Stimulated activated CD4-positive, alpha-beta T cell treated with anti-CD3 and anti-CD28 coated beads, Interleukin-1b, Interleukin-23, amount 100 ng/mL, for 24 hours (primary cell): ENCODE measurements around the gene WNT3A.

Source experiments
- DNase-seq, 4 experiments: peaks; one replicate each; pipeline ENCODE4 v3.0.0-alpha.2; 2020; ENCODE audit warnings: low read depth in 4 of 4, low spot score in 1 of 4

The WNT3A gene

DNA sequence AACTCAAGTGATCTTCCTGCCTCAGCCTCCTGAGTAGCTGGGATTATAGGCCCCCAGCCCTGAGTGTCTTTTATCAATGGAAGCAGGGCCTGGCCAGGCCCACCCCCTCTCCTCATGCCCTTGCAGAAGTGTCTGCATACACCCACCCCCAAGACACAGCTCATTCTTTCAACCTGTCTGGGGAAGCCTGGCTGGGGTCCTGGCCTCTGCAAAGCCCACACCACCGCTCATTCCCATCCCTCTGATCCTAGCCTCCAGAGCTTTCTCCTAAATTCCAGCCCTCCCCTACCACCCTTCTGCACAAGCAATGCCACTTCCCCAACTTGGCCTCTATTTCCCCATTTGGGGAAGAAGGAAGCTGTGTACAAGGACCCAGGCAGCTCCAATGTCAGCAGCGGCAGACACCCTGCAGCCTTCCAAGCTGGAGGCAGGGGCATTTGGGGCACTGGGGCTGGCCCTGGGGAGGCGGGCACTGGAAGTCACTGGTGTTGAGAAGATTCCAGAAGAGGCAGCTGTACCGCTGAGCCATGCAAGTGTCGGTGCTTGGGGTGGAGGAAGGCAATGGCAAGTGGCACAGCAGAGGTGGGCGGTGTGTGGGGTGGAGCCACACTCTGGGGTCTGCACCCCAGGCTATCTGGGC lies 42.0 kb downstream of the WNT3A start:
- DNase-seq = no peak

- DNase-seq = no peak
Observed at GRCh38 chr1:228050571-228051231, 43.9 kb downstream of the WNT3A start.

DNA sequence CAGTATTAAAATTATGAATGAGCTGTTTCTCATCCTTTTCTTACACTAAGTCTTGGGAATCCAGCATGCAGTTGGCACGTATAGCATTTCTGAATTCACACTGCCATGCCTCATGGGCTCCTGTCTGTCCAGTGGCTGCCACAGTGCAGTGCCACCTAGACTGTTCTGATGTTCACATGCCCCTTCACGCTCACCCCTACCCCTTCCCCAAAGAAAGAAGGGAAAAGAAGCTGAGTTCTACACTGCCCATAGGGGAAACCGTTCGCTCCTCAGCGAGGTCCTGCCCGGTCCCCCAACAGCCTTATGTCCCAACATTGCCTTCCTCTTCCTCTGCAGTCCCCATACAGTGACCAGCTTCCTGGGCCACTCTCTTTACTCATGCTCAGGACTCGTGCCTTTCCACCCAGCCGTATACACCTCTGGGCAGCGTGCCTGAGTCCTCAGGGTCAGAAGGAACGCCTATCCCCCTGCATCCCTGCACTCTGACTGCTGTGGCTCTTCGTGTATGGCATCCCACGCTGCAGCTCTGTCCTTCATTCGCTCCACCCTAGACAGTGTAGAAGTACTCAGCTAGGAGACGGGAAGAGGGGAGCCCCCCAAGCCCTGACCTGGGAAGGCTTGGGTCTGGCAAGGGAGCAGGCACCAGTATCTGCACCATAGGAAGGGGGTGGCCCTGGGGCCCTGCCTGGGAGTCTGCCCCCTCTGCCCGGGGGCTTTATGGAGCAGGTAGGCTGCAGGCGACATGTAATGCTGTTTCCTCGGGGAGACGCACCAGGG lies 51.6 kb downstream of the WNT3A start:
- no peak for DNase-seq

GRCh38 chr1:228058949-228059633 lies 52.3 kb downstream of the WNT3A start:
- no peak for DNase-seq

GRCh38 chr1:228059634-228060457 lies 53.0 kb downstream of the WNT3A start:
- DNase-seq = peak in 2 of 4 experiments; percentile 37 to 70

DNA sequence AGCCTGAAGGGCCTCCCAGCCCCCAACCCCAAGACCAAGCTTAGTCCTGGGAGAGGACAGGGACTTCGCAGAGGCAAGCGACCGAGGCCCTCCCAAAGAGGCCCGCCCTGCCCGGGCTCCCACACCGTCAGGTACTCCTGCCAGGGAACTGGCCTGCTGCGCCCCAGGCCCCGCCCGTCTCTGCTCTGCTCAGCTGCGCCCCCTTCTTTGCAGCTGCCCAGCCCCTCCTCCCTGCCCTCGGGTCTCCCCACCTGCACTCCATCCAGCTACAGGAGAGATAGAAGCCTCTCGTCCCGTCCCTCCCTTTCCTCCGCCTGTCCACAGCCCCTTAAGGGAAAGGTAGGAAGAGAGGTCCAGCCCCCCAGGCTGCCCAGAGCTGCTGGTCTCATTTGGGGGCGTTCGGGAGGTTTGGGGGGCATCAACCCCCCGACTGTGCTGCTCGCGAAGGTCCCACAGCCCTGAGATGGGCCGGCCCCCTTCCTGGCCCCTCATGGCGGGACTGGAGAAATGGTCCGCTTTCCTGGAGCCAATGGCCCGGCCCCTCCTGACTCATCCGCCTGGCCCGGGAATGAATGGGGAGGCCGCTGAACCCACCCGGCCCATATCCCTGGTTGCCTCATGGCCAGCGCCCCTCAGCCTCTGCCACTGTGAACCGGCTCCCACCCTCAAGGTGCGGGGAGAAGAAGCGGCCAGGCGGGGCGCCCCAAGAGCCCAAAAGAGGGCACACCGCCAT lies 53.8 kb downstream of the WNT3A start:
- no peak for DNase-seq

DNA sequence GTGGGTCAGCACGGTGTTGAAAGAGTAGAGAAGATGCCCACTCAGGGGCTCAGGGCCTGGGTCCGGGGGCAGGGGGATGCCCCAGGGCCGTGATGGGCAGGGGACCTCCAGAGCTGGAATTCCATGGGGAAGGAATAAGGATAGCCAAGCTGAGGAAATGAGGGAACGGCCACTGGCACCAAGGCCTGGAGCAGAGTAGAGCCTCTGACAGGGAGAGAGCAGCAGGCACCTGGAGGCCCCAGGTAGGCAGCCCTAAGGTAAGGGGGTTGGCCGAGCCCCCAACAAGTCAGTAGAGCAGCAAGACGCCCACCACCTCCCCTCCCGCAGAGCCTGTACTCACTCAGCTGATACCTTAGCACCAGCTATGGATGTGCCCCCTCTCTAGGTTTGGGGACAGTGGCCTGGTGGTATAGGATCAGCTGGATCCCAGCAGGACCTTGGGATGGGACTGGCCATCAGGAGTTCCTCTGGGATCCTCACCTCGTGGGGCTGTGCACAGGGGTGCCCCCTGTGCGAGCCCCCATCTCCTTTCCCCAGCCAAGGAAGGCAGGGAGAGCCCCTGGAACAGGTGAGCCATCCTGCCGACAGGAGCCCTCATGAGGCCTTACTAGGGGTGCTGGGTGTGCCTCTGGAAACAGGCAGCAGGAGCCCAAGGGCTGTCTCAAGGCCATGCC lies 54.8 kb downstream of the WNT3A start:
- no peak for DNase-seq

DNA sequence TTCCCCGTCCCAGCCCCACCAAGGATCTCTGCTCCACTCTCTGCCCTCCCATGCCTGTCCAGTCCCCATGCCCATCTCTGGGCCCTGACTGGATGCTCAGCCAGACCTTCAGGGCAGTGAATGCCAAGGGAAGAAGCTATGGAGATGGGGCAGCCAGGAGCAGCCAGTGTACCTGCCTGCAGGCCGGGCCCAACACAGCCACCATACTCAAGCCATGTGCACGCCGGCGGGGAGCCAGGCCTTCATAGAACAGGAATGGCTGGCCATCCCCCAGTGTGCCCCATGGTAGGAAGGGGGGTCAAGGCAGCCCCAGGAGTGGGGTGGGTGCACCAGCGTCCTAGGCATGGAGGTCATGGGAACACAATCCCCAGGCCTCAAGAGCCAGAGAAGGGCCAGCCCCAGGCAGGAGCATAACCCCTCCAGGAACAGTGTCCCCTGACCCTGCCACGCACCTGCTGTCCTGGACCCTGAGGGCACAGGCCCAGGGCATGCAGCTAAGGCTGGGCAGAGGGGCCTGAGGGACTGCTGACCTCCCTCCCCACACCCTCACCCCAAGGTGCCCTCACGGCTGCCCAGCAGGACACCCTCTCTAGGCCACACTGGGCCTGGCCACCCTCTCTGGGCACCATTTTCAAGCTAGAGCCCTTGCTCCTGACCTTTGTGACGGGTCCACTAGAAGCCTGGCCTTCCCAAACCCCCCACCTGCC lies 55.4 kb downstream of the WNT3A start:
- DNase-seq = no peak

DNA sequence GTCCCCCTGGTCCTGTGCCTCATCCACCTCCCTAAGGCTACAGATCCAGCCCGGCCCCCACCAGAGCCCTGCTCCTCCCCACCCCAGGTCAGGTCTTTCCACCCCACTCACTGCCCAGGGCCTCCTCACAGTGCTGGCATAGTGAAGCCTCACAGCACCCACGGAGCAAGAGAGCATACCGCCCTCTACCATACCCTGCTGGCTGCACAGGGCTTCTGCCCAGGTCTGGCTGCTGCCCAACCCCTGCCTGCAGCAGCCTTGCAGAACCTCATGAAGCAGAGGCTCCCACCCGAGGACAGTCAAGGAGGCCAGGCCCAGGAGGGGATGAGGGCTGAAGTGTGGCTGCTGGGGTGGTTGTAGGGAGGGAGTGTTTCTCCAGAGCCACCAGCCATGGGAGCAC lies 56.0 kb downstream of the WNT3A start:
- no peak for DNase-seq

- DNase-seq = no peak
Observed at GRCh38 chr1:228063251-228064191, 56.7 kb downstream of the WNT3A start.

- DNase-seq = no peak
Observed at GRCh38 chr1:228064296-228064695, 57.5 kb downstream of the WNT3A start.

GRCh38 chr1:228064741-228065542 lies 58.1 kb downstream of the WNT3A start:
- no peak for DNase-seq

DNA sequence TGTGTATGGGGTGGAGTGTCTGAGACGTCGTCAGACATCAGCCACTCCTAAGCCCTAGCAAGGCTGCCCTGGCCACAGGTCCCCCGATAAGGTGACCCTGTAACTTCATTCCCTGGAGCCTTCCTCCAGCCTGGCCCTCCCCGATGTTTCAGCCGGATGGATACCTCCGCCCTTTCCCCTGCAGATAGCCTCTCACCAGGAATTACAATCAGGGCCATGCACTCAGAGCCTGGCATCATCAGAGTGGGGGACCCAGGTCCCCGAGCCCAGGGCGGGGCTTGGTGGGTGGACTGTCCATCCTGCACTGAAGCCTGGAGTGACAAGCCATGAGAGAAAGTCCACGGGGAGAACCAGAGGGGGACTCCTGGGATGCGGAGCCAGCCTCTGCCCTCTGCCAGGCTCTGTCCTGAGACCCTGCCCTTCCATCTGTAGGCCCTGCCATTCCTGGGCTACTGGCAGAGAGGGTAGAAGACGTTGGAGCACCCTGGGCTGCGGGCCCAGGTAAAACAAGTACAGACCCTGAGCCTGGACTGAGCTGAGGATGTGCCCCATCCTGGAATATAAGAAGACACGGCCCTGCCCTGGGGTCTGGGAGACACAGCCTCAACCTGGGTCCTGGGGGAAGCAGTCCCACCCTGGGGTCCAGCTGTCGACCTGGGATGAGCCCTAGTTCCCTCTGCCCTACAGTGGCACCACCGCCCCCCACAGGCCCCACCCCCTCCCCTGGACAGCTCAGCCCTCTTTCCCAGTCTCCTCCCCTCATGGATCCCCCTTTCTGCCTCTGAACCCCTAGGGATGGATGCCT lies 58.9 kb downstream of the WNT3A start:
- DNase-seq = no peak

- DNase-seq = no peak
Observed at GRCh38 chr1:228066416-228066815, 59.6 kb downstream of the WNT3A start.

DNA sequence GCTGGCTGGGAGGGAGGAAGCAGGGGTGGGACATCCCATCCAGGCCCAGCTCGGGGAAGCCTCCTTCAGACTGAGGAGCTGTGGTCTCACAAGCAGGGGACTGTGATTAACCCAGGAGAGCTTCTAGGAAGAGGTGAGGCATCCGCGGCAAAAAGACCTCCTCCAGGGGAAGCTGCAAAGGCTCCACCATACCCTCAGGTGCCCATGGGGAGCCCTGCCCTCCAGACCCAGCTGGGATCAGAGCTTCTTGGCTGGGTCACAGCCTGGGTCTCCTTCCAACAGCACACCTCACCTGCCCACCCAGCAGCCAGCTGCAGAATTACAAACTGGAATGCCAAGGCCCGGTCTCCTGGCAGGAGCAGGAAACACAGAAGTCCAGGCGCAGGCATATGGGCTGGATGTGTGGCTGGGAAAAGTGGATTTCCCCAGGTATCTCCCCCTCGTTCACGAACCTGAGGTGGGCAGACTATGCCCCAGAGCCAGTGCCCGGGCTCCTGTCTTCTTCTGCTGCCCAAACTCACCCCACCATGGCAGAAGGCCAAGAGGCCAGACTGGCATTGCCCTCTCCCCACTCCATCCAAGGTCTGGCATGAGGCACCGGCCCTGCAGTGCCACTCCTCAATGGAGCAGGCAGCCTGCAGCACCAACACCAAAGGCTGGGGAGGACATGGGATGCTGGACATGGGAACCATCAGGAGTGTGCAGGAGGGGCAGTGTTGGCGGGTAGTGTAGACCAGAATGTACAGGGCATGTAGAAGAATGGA lies 60.3 kb downstream of the WNT3A start:
- no peak for DNase-seq
